GM10266 (cell line): ENCODE measurements around the gene SOX12.
"Not testable (repeated sequence)": the region's sequence is repeated elsewhere in the genome, so short reads cannot be mapped to it uniquely, and the experiment has no call there.

ENCODE experiments used
- DNase-seq: peaks from one replicate; pipeline ENCODE4 v3.0.0; 2012; ENCODE audit errors: extremely low spot score
- CTCF ChIP-seq: IDR thresholded peaks from 2 replicates; pipeline ENCODE4 v1.5.1; 2012; ENCODE audit warnings: mild to moderate bottlenecking, low read depth; ENCODE audit not compliant: control insufficient read depth, insufficient read depth; ENCODE audit errors: missing control alignments

SOX12 gene

GRCh38 chr20:327186-328026, 2.1 kb downstream of the SOX12 start:
- TF ChIP-seq CTCF, result no peak
- DNase-seq, result peak; percentile 97

- no peak for DNase-seq
- no peak for TF ChIP-seq CTCF
Observed at GRCh38 chr20:328027-328974, 2.9 kb downstream of the SOX12 start.

- no peak for TF ChIP-seq CTCF
- DNase-seq, result no peak
Observed at GRCh38 chr20:328975-329695, 3.8 kb downstream of the SOX12 start.

GRCh38 chr20:329851-330232, 4.5 kb downstream of the SOX12 start:
- no peak for TF ChIP-seq CTCF

GRCh38 chr20:330233-331149, 5.1 kb downstream of the SOX12 start:
- peak; percentile 80 for DNase-seq
- peak; percentile 82 for TF ChIP-seq CTCF

More at GRCh38 chr20:329851-330232, 4.5 kb downstream of the SOX12 start:
- no peak for DNase-seq

- DNase-seq, result no peak
- no peak for TF ChIP-seq CTCF
Observed at GRCh38 chr20:334578-334977, 9.2 kb downstream of the SOX12 start.

GRCh38 chr20:336040-336439, 10.7 kb downstream of the SOX12 start:
- DNase-seq, result not testable (repeated sequence)
